GM12878 (cell line): ENCODE measurements around the gene SPATA1. TPM values are rescaled to one million over a fixed set of nuclear protein-coding genes. Genes with fewer than 3 reads are reported as not detected.

Experiments used
- ATF7 ChIP-seq: fragments of 450-650 bp; IDR thresholded peaks from 2 replicates; pipeline ENCODE4 v1.6.1; 2016; ENCODE audit warnings: low read depth, mild to moderate bottlenecking
- BACH1 ChIP-seq: fragments of 450-650 bp; IDR thresholded peaks from 2 replicates; pipeline ENCODE4 v1.6.1; 2017; ENCODE audit warnings: mild to moderate bottlenecking, borderline replicate concordance
- BHLHE40 ChIP-seq, 2 experiments: fragments of 450-650 bp in 1 of 2; IDR thresholded peaks; 2 replicates each; pipeline ENCODE4 v1.6.1; 2011 to 2017; ENCODE audit warnings: low read depth in 2 of 2, borderline replicate concordance in 1 of 2, improper control_type of control experiment in 1 of 2, low read length in 1 of 2, mild to moderate bottlenecking in 1 of 2
- CBFB ChIP-seq: IDR thresholded peaks from 2 replicates; pipeline ENCODE4 v1.6.1; 2016; ENCODE audit warnings: antibody characterized with exemption, low read depth
- CHD1 ChIP-seq: IDR thresholded peaks from 2 replicates; pipeline ENCODE4 v1.6.1; 2012; ENCODE audit warnings: low read depth, low read length, improper control_type of control experiment
- E2F4 ChIP-seq: IDR thresholded peaks from 2 replicates; pipeline ENCODE4 v1.6.1; 2012; ENCODE audit warnings: low read depth, low read length, improper control_type of control experiment
- EGR1 ChIP-seq, 2 experiments: IDR thresholded peaks; 1 replicate in 1 of 2; 2 replicates in 1 of 2; pipeline ENCODE4 v1.6.1; 2011 to 2012; ENCODE audit warnings: low read depth in 2 of 2, low read length in 2 of 2, borderline replicate concordance in 1 of 2, mild to moderate bottlenecking in 1 of 2, moderate library complexity in 1 of 2
- FOXK2 ChIP-seq: fragments of 450-650 bp; IDR thresholded peaks from 2 replicates; pipeline ENCODE4 v1.6.1; 2017; ENCODE audit warnings: mild to moderate bottlenecking, moderate library complexity
- LARP7 ChIP-seq: fragments of 450-650 bp; IDR thresholded peaks from 2 replicates; pipeline ENCODE4 v1.6.1; 2017; ENCODE audit warnings: mild to moderate bottlenecking
- NBN ChIP-seq: fragments of 450-650 bp; IDR thresholded peaks from 2 replicates; pipeline ENCODE4 v1.6.1; 2016
- NKRF ChIP-seq: fragments of 450-650 bp; conservative IDR thresholded peaks from 2 replicates; pipeline ENCODE4 v1.6.1; 2017; ENCODE audit warnings: mild to moderate bottlenecking, moderate library complexity
- PAX5 ChIP-seq: IDR thresholded peaks from 2 replicates; pipeline ENCODE4 v1.6.1; 2011; ENCODE audit warnings: low read depth, low read length, borderline replicate concordance
- PAX8 ChIP-seq: fragments of 450-650 bp; IDR thresholded peaks from 2 replicates; pipeline ENCODE4 v1.6.1; 2017; ENCODE audit warnings: mild to moderate bottlenecking, moderate library complexity
- PKNOX1 ChIP-seq: fragments of 450-650 bp; IDR thresholded peaks from 2 replicates; pipeline ENCODE4 v1.6.1; 2016; ENCODE audit warnings: mild to moderate bottlenecking
- POLR2AphosphoS5 ChIP-seq: IDR thresholded peaks from 2 replicates; pipeline ENCODE4 v1.6.1; 2011; ENCODE audit warnings: mild to moderate bottlenecking, low read length, inconsistent platforms
- RELB ChIP-seq: fragments of 450-650 bp; IDR thresholded peaks from 2 replicates; pipeline ENCODE4 v1.6.1; 2017; ENCODE audit warnings: low read depth, mild to moderate bottlenecking, moderate library complexity
- SKIL ChIP-seq: fragments of 450-650 bp; IDR thresholded peaks from 2 replicates; pipeline ENCODE4 v1.6.1; 2017; ENCODE audit warnings: mild to moderate bottlenecking, low read depth, inconsistent platforms; ENCODE audit not compliant: poor library complexity, severe bottlenecking
- TCF3 ChIP-seq: IDR thresholded peaks from 2 replicates; pipeline ENCODE4 v1.6.1; 2012; ENCODE audit warnings: low read depth, mild to moderate bottlenecking, low read length, borderline replicate concordance; ENCODE audit not compliant: insufficient read depth
- YY1 ChIP-seq: IDR thresholded peaks from 2 replicates; pipeline ENCODE4 v1.6.1; 2011; ENCODE audit warnings: low read depth, mild to moderate bottlenecking, low read length
- ZNF384 ChIP-seq: IDR thresholded peaks from 2 replicates; pipeline ENCODE4 v1.6.1; 2012; ENCODE audit warnings: low read depth, mild to moderate bottlenecking, low read length, improper control_type of control experiment, borderline replicate concordance
- polyA plus RNA-seq, 11 experiments: library from polyadenylated mRNA; depleted of rRNA in 4 of 11; unstranded in 6 of 11; stranded (reverse) in 5 of 11; fragments of >200 nt; fragmentation: Nextera tagmentation in 4 of 11; fragmentation: Illumina TruSeq in 1 of 11; extraction: Ambion mirVana in 4 of 11; extraction: Trizol in 1 of 11; gene quantifications; 1 replicate in 1 of 11; 2 replicates in 10 of 11; pipeline versions ENCODE4 v1.2.1 to v1.2.3, GENCODE V29; 2011 to 2016; ENCODE audit warnings: inconsistent platforms in 2 of 11, missing spikeins in 2 of 11, low read depth in 1 of 11
- total RNA-seq, 4 experiments: library from RNA; depleted of rRNA in 3 of 4; stranded (reverse); fragments of >200 nt in 3 of 4; fragmentation: Illumina TruSeq in 1 of 4; extraction: Trizol in 1 of 4; gene quantifications; 2 replicates each; pipeline versions ENCODE4 v1.2.1 to v1.2.3, GENCODE V29; 2013 to 2021

SPATA1 gene
- total and polyA plus RNA-seq, 10 of the 15 experiments (the other 5 are each of a cell fraction or from before 2014, with no cell fraction given): 0.74 to 2.4 (median 1.9) TPM

- TF ChIP-seq E2F4 (no peak), LARP7 (peak; percentile 77), POLR2AphosphoS5 (peak; percentile 93), NBN (peak; percentile 36; the same call in 1 of the 2 replicates), TCF3 (peak; percentile 66), CBFB (0 out of 2 replicates have a peak, but pooled peaks have one; percentile 17), YY1 (peak; percentile 12; the same call in 1 of the 2 replicates), NKRF (peak; percentile 28), RELB (0 out of 2 replicates have a peak, but pooled peaks have one; percentile 8), BHLHE40 (IDR thresholded peaks at IDR 0.05; ENCODE audit: borderline replicate concordance in 1 of 2, low read depth in 2 of 2, low read length in 1 of 2) (0 out of 4 replicates have a peak, but pooled peaks of 1 of the 2 experiments have one; percentile 34), CHD1 (no peak), BACH1 (peak; percentile 68; the same call in 1 of the 2 replicates), FOXK2 (no peak), PKNOX1 (no peak), PAX8 (0 out of 2 replicates have a peak, but pooled peaks have one; percentile 45), SKIL (peak; percentile 13), ATF7 (no peak), ZNF384 (no peak), PAX5 (0 out of 2 replicates have a peak, but pooled peaks have one; percentile 15), EGR1 (IDR thresholded peaks at IDR 0.05; ENCODE audit: borderline replicate concordance in 1 of 2, low read depth in 2 of 2, low read length in 2 of 2) (peak in 1 of 2 experiments; percentile 82; a peak in 1 of 3 replicates)
Measured at GRCh38 chr1:84573967-84574842, 68.0 kb downstream of the SPATA1 start, which contains the start of gene CTBS (continued).
